ENCODE measurements around the gene POU2AF1. TPM values are rescaled to one million over a fixed set of nuclear protein-coding genes. Genes with fewer than 3 reads are reported as not detected.

The POU2AF1 gene
- total RNA-seq, 1 donor from 2014 or later, result not detected

GRCh38 chr11:111358038-111359001 lies 20.8 kb downstream of the POU2AF1 start:
- H3K27ac ChIP-seq, result no peak overlapping the region
- H3K27me3 ChIP-seq, result no peaks in the 10 kb centered on the region
- H3K4me1 ChIP-seq, result peaks cover 3% of the 10 kb centered on the region
- H3K4me3 ChIP-seq, result no peak overlapping the region
- DNase-seq (ENCODE audit: extremely low spot score in 2 of 2), result no peak
- no peaks in the 10 kb centered on the region for H3K9me3 ChIP-seq
- TF ChIP-seq POLR2AphosphoS5 (IDR thresholded peaks at IDR 0.05; ENCODE audit: insufficient read depth in 1 of 2, low read depth in 1 of 2) (no peak), CTCF (IDR thresholded peaks at IDR 0.05) (no peak), POLR2A (IDR thresholded peaks at IDR 0.05) (no peak)
- intact Hi-C loops (cut with DNase I), result no loop called here
- no peaks in the 10 kb centered on the region for H3K36me3 ChIP-seq

GRCh38 chr11:111357150-111358037 lies 21.7 kb downstream of the POU2AF1 start:
- no peak overlapping the region for H3K27ac ChIP-seq
- TF ChIP-seq POLR2AphosphoS5 (IDR thresholded peaks at IDR 0.05; ENCODE audit: insufficient read depth in 1 of 2, low read depth in 1 of 2) (no peak), POLR2A (IDR thresholded peaks at IDR 0.05) (no peak), CTCF (IDR thresholded peaks at IDR 0.05) (no peak)
- DNase-seq (ENCODE audit: extremely low spot score in 2 of 2), result peak in 1 of 2 donors; percentile 78
- intact Hi-C loops (cut with DNase I), result no loop called here
- no peaks in the 10 kb centered on the region for H3K36me3 ChIP-seq
- no peaks in the 10 kb centered on the region for H3K9me3 ChIP-seq
- no peak overlapping the region for H3K4me3 ChIP-seq
- H3K4me1 ChIP-seq, result peaks cover 3% of the 10 kb centered on the region
- no peaks in the 10 kb centered on the region for H3K27me3 ChIP-seq

- Histone ChIP-seq H3K36me3 (no peaks in the 10 kb centered on the region), H3K4me1 (peaks cover 3% of the 10 kb centered on the region), H3K9me3 (no peaks in the 10 kb centered on the region), H3K4me3 (no peak overlapping the region), H3K27me3 (no peaks in the 10 kb centered on the region), H3K27ac (no peak overlapping the region)
- intact Hi-C loops (cut with DNase I), result no loop called here
- TF ChIP-seq POLR2AphosphoS5 (IDR thresholded peaks at IDR 0.05; ENCODE audit: insufficient read depth in 1 of 2, low read depth in 1 of 2) (no peak), CTCF (IDR thresholded peaks at IDR 0.05) (no peak), POLR2A (IDR thresholded peaks at IDR 0.05) (no peak)
- no peak for DNase-seq (ENCODE audit: extremely low spot score in 2 of 2)
Measured at GRCh38 chr11:111356660-111357048, 22.4 kb downstream of the POU2AF1 start.

GRCh38 chr11:111355956-111356659 lies 23.0 kb downstream of the POU2AF1 start:
- Histone ChIP-seq H3K9me3 (no peaks in the 10 kb centered on the region), H3K4me3 (no peak overlapping the region), H3K27ac (no peak overlapping the region), H3K36me3 (no peaks in the 10 kb centered on the region), H3K27me3 (no peaks in the 10 kb centered on the region), H3K4me1 (peaks cover 3% of the 10 kb centered on the region)
- peak in 1 of 2 donors; percentile 60 for DNase-seq (ENCODE audit: extremely low spot score in 2 of 2)
- TF ChIP-seq POLR2AphosphoS5 (IDR thresholded peaks at IDR 0.05; ENCODE audit: insufficient read depth in 1 of 2, low read depth in 1 of 2) (no peak), CTCF (IDR thresholded peaks at IDR 0.05) (no peak), POLR2A (IDR thresholded peaks at IDR 0.05) (no peak)
- intact Hi-C loops (cut with DNase I), result no loop called here

Data from vagina (tissue), 2 donors.